Trophoblast cell (in vitro differentiated cells and primary cell): ENCODE measurements around the gene FMNL2.
A peak's percentile ranks its signal among the peaks of the same experiment; 100 is the strongest.

Experiments
- DNase-seq, 2 donors: peaks; one replicate each; pipeline ENCODE4 v3.0.0-alpha.2; 2016
- H2AFZ ChIP-seq: 2 replicates; pipeline ENCODE4 v1.6.1; 2013; ENCODE audit warnings: low read length, moderate library complexity, mild to moderate bottlenecking; ENCODE audit not compliant: insufficient read depth, poor library complexity
- H2AK5ac ChIP-seq: 2 replicates; pipeline ENCODE4 v1.6.1; 2013; ENCODE audit warnings: mild to moderate bottlenecking, low read length
- H2BK120ac ChIP-seq: 2 replicates; pipeline ENCODE4 v1.6.1; 2013; ENCODE audit warnings: low read length, mild to moderate bottlenecking, moderate library complexity; ENCODE audit not compliant: insufficient read depth, poor library complexity
- H2BK12ac ChIP-seq: 2 replicates; pipeline ENCODE4 v1.6.1; 2013; ENCODE audit warnings: mild to moderate bottlenecking, low read length, moderate library complexity
- H2BK5ac ChIP-seq: 2 replicates; pipeline ENCODE4 v1.6.1; 2013; ENCODE audit warnings: low read length, low read depth, moderate library complexity, mild to moderate bottlenecking; ENCODE audit not compliant: poor library complexity
- H3K14ac ChIP-seq: 2 replicates; pipeline ENCODE4 v1.6.1; 2013; ENCODE audit warnings: mild to moderate bottlenecking, low read length
- H3K18ac ChIP-seq: 2 replicates; pipeline ENCODE4 v1.6.1; 2013; ENCODE audit warnings: mild to moderate bottlenecking, low read length
- H3K23ac ChIP-seq: 2 replicates; pipeline ENCODE4 v1.6.1; 2013; ENCODE audit warnings: low read length
- H3K27ac ChIP-seq: 2 replicates; pipeline ENCODE4 v1.5.1; 2013; ENCODE audit warnings: low read depth, mild to moderate bottlenecking, inconsistent platforms, low read length, moderate library complexity
- H3K27me3 ChIP-seq: 2 replicates; pipeline ENCODE4 v1.6.1; 2013; ENCODE audit warnings: inconsistent platforms, mild to moderate bottlenecking, low read length, moderate library complexity; ENCODE audit not compliant: insufficient read depth
- H3K36me3 ChIP-seq, 2 experiments: 1 replicate in 1 of 2; 2 replicates in 1 of 2; pipeline ENCODE4 v1.6.1; 2013; ENCODE audit warnings: low read length in 2 of 2, mild to moderate bottlenecking in 2 of 2, moderate library complexity in 1 of 2; ENCODE audit not compliant: insufficient read depth in 2 of 2, control insufficient read depth in 1 of 2
- H3K4ac ChIP-seq: 2 replicates; pipeline ENCODE4 v1.6.1; 2013; ENCODE audit warnings: low read depth, mild to moderate bottlenecking, low read length, moderate library complexity
- H3K4me1 ChIP-seq, 2 experiments: 1 replicate in 1 of 2; 2 replicates in 1 of 2; pipeline ENCODE4 v1.6.1; 2013; ENCODE audit warnings: low read length in 2 of 2, mild to moderate bottlenecking in 2 of 2, moderate library complexity in 1 of 2; ENCODE audit not compliant: insufficient read depth in 2 of 2, control insufficient read depth in 1 of 2
- H3K4me2 ChIP-seq: 2 replicates; pipeline ENCODE4 v1.6.1; 2013; ENCODE audit warnings: inconsistent platforms, mild to moderate bottlenecking, low read length, moderate library complexity
- H3K4me3 ChIP-seq: 2 replicates; pipeline ENCODE4 v1.5.1; 2013; ENCODE audit warnings: mild to moderate bottlenecking, low read depth, low read length, inconsistent platforms
- H3K79me1 ChIP-seq: one replicate; pipeline ENCODE4 v1.6.1; 2013; ENCODE audit warnings: low read length
- H3K79me2 ChIP-seq: 2 replicates; pipeline ENCODE4 v1.6.1; 2013; ENCODE audit warnings: low read length, mild to moderate bottlenecking; ENCODE audit not compliant: control insufficient read depth, insufficient read depth, poor library complexity
- H3K9ac ChIP-seq: 2 replicates; pipeline ENCODE4 v1.6.1; 2013; ENCODE audit warnings: mild to moderate bottlenecking, low read length
- H3K9me3 ChIP-seq: 2 replicates; pipeline ENCODE4 v1.6.1; 2013; ENCODE audit warnings: low read depth, mild to moderate bottlenecking, control low read depth, inconsistent platforms, low read length; ENCODE audit not compliant: insufficient read depth
- H4K12ac ChIP-seq: 2 replicates; pipeline ENCODE4 v1.6.1; 2013; ENCODE audit warnings: low read depth, mild to moderate bottlenecking, low read length, moderate library complexity
- H4K8ac ChIP-seq: 2 replicates; pipeline ENCODE4 v1.6.1; 2013; ENCODE audit warnings: low read depth, mild to moderate bottlenecking, low read length, moderate library complexity
- H4K91ac ChIP-seq: one replicate; pipeline ENCODE4 v1.6.1; 2013; ENCODE audit warnings: low read depth, mild to moderate bottlenecking, low read length, moderate library complexity
- WGBS: extraction: QIAGEN DNeasy Blood & Tissue Kit; methylation state at CpG from one replicate; pipeline ENCODE4 v1.1.7; 2013; ENCODE audit warnings: missing lambda C conversion rate; ENCODE audit not compliant: insufficient read length, insufficient coverage; ENCODE audit errors: extremely low coverage; 5-methylcytosine and 5-hydroxymethylcytosine counted together

FMNL2 gene

DNA sequence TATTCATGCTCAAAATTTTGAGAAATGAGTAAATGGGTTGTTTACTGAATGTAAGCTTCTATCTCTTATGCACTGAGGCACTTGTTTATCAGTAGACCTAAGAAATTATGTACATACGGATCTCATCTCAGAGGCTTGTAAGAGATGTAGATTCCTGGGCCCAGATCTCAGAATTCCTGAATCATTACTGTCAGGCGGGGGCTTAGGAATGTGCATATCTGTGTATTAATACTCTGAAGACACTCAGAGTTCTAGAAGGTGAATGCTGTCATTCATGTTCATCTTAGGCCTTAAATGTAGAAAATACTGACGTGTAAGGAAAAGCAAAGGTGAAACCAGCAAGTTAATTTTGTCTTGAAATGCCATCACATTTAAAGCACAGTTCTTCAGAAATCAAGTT is 169.6 kb downstream of the FMNL2 start:
- no CpG with 5 or more reads among the region's 3 CpGs for WGBS
- H3K4me3 ChIP-seq: no peak overlapping the region

DNA sequence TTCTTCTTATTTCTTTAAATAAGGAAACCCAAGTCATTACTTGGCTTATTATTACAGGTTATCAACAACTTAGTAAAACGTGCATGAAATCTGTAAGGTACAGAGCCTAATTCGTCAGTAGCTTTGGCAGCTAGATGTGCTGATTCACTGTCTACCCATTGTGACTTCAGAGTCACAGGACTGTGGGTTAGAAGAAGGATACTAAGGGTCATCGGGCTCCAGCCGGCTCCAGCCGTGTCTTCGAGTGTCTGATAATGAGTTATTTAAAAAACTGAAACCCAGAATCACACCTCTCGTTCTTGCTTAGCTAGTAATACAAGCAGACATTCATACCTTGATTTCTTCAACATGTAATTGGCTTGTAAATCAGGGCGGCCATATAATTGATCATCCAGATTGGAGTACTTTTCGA is 170.5 kb downstream of the FMNL2 start:
- H2BK5ac ChIP-seq: no peak overlapping the region
- H3K9me3 ChIP-seq: no peaks in the 10 kb centered on the region
- no peak overlapping the region for H4K91ac ChIP-seq
- H3K23ac ChIP-seq: no peak overlapping the region
- no CpG with 5 or more reads among the region's 9 CpGs for WGBS
- peak overlapping the region; percentile 42 for H3K4me2 ChIP-seq
- peak overlapping the region; percentile 37 for H2BK120ac ChIP-seq
- H2AK5ac ChIP-seq: no peak overlapping the region
- no peak overlapping the region for H3K14ac ChIP-seq
- H2BK12ac ChIP-seq: no peak overlapping the region
- no peak overlapping the region for H4K8ac ChIP-seq
- H3K18ac ChIP-seq: no peak overlapping the region
- H3K79me1 ChIP-seq: peaks cover 6% of the 10 kb centered on the region
- H3K4me1 ChIP-seq: peaks cover 2% of the 10 kb centered on the region in 2 experiments
- H3K9ac ChIP-seq: no peak overlapping the region
- no peak overlapping the region for H3K4me3 ChIP-seq
- no peaks in the 10 kb centered on the region for H3K27me3 ChIP-seq
- H3K36me3 ChIP-seq: no peaks in the 10 kb centered on the region
- peak; percentile 76 to 85 for DNase-seq
- no peak overlapping the region for H4K12ac ChIP-seq
- H3K27ac ChIP-seq: no peak overlapping the region
- no peaks in the 10 kb centered on the region for H3K79me2 ChIP-seq
- H3K4ac ChIP-seq: no peak overlapping the region
- H2AFZ ChIP-seq: no peak overlapping the region

More for the DNA sequence above, 169.6 kb downstream of the FMNL2 start:
- peaks cover 8% of the 10 kb centered on the region for H3K79me1 ChIP-seq
- H2BK120ac ChIP-seq: no peak overlapping the region
- H2AFZ ChIP-seq: no peak overlapping the region
- H4K91ac ChIP-seq: no peak overlapping the region
- no peaks in the 10 kb centered on the region for H3K36me3 ChIP-seq
- no peak overlapping the region for H4K12ac ChIP-seq
- H3K23ac ChIP-seq: no peak overlapping the region
- H3K4me2 ChIP-seq: no peak overlapping the region
- no peak overlapping the region for H4K8ac ChIP-seq
- peaks cover 2 to 4% of the 10 kb centered on the region in 2 experiments for H3K4me1 ChIP-seq
- H3K9ac ChIP-seq: no peak overlapping the region
- no peaks in the 10 kb centered on the region for H3K9me3 ChIP-seq
- no peaks in the 10 kb centered on the region for H3K27me3 ChIP-seq
- no peak overlapping the region for H2BK5ac ChIP-seq
- H3K14ac ChIP-seq: no peak overlapping the region
- DNase-seq: peak; percentile 83 to 88
- no peak overlapping the region for H2BK12ac ChIP-seq
- H3K27ac ChIP-seq: no peak overlapping the region
- no peak overlapping the region for H3K4ac ChIP-seq
- H3K79me2 ChIP-seq: no peaks in the 10 kb centered on the region
- no peak overlapping the region for H3K18ac ChIP-seq
- H2AK5ac ChIP-seq: no peak overlapping the region

DNA sequence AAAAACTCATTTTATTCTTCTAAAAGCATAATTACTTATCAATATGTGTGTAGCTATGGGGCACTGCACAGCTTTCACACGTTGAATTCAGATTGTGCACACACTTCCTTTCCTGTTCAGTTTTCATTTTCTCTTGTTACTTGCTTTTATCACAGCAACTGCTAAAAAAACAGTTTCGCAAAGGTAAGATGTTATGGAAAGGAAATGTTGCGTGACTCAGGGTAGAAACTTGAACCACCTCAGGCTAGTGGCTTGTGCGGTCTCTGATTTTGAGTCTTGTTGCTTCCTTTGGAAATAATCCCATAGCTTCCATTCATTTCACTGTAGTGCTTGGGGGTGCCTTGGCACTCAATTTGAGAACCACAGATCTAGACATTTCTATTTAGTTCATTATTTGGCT is 171.9 kb downstream of the FMNL2 start:
- Histone ChIP-seq H3K27me3 (no peaks in the 10 kb centered on the region), H3K4me2 (no peak overlapping the region), H3K79me1 (peaks cover 3% of the 10 kb centered on the region), H3K9ac (no peak overlapping the region), H4K12ac (no peak overlapping the region), H3K18ac (no peak overlapping the region), H3K4me1 (peaks cover 0 to 2% of the 10 kb centered on the region in 2 experiments), H2BK120ac (no peak overlapping the region), H4K91ac (no peak overlapping the region), H3K9me3 (no peaks in the 10 kb centered on the region), H4K8ac (no peak overlapping the region), H3K27ac (no peak overlapping the region), H3K23ac (no peak overlapping the region), H3K36me3 (no peaks in the 10 kb centered on the region), H2BK5ac (no peak overlapping the region), H2AFZ (no peak overlapping the region), H3K14ac (no peak overlapping the region), H2AK5ac (no peak overlapping the region), H3K79me2 (no peaks in the 10 kb centered on the region), H3K4me3 (no peak overlapping the region), H2BK12ac (no peak overlapping the region), H3K4ac (no peak overlapping the region)
- peak; percentile 66 to 85 for DNase-seq
- WGBS: no CpG with 5 or more reads among the region's 4 CpGs

DNA sequence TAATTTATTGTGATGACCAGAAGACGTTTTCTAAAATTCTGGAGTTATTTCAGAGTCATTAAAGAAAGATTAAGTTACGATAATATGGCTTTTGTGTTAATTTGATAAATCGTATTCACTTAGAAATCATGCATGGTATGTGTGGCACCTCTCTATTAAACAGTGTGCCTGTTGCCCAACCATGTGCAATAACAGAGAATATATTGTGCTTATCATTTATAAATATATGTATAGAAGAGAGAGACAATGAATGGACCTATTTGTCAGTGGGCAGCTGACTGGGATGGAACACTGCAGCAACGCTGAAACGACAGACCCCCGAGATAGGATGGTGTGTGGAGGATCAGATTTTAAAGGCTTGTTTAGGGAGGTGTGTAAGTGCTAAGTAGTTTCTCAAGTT is 172.9 kb downstream of the FMNL2 start:
- no peak overlapping the region for H3K4me2 ChIP-seq
- WGBS: no CpG with 5 or more reads among the region's 6 CpGs
- no peak overlapping the region for H3K23ac ChIP-seq
- H4K8ac ChIP-seq: no peak overlapping the region
- no peak overlapping the region for H3K4ac ChIP-seq
- H2AFZ ChIP-seq: no peak overlapping the region
- no peaks in the 10 kb centered on the region for H3K27me3 ChIP-seq
- H3K4me3 ChIP-seq: no peak overlapping the region
- no peak overlapping the region for H3K27ac ChIP-seq
- H2BK120ac ChIP-seq: no peak overlapping the region
- no peak overlapping the region for H3K9ac ChIP-seq
- H3K36me3 ChIP-seq: no peaks in the 10 kb centered on the region
- H3K79me2 ChIP-seq: no peaks in the 10 kb centered on the region
- H3K14ac ChIP-seq: no peak overlapping the region
- H2BK12ac ChIP-seq: no peak overlapping the region
- H4K12ac ChIP-seq: no peak overlapping the region
- H3K9me3 ChIP-seq: no peaks in the 10 kb centered on the region
- H4K91ac ChIP-seq: no peak overlapping the region
- peaks cover 0 to 2% of the 10 kb centered on the region in 2 experiments for H3K4me1 ChIP-seq
- H2AK5ac ChIP-seq: no peak overlapping the region
- no peak overlapping the region for H3K18ac ChIP-seq
- DNase-seq: no peak
- peaks cover 3% of the 10 kb centered on the region for H3K79me1 ChIP-seq
- no peak overlapping the region for H2BK5ac ChIP-seq
